Measurements from ENCODE around the gene TRIM8.

TRIM8 gene

DNA sequence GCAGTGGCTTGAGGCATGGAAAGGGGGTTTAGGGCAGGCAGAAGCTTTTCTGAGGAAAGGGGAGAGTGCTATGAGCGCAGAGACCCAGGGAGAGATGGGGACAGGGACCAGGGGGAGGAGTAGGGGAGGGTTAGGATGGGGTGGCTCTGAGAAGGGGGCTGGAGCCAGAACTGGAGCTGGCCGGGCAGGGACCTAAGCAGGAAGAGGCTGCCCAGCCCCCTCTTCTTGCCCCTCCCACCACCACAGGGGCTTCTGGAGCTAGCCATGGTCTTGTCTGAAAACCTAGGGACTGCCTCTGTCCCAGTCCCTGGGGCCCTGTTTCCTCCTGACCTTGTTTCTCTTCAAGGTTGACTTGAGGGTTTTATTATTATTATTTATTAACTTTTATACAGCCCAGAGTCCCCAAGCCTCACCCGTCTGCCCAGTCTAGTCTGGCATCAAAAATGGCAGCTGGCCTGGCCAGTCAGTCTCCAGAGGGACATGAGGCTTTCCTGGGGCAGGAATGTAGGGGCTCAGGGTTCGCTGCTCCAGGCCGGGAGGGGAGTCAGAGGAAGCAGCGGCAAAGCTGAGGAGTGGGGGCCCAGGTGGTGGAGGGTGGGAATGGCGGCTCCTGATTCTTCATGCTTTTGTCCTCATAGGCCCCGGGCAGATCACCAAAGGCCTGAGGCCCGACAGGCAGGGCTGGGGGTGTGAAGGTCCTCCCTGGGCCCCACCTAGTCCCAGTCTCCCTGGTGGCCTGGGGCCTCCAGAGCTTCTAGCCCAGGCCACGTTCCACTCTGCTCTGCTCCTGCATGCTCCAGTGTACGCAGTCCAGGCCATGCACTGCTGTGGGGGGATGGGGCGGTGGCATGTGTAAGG lies 5.7 kb downstream of the TRIM8 start:
- peak overlapping the region; percentile 95 for H3K4me3 ChIP-seq (replicated peaks; ENCODE audit: low read depth, low read length)
- TF ChIP-seq, protein P1, sequence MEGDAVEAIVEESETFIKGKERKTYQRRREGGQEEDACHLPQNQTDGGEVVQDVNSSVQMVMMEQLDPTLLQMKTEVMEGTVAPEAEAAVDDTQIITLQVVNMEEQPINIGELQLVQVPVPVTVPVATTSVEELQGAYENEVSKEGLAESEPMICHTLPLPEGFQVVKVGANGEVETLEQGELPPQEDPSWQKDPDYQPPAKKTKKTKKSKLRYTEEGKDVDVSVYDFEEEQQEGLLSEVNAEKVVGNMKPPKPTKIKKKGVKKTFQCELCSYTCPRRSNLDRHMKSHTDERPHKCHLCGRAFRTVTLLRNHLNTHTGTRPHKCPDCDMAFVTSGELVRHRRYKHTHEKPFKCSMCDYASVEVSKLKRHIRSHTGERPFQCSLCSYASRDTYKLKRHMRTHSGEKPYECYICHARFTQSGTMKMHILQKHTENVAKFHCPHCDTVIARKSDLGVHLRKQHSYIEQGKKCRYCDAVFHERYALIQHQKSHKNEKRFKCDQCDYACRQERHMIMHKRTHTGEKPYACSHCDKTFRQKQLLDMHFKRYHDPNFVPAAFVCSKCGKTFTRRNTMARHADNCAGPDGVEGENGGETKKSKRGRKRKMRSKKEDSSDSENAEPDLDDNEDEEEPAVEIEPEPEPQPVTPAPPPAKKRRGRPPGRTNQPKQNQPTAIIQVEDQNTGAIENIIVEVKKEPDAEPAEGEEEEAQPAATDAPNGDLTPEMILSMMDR (IDR thresholded peaks at IDR 0.05; ENCODE audit: low read depth, low read length, missing control alignments), result no peak
- DNase-seq (ENCODE audit: extremely low read depth, low read depth), result no peak

DNA sequence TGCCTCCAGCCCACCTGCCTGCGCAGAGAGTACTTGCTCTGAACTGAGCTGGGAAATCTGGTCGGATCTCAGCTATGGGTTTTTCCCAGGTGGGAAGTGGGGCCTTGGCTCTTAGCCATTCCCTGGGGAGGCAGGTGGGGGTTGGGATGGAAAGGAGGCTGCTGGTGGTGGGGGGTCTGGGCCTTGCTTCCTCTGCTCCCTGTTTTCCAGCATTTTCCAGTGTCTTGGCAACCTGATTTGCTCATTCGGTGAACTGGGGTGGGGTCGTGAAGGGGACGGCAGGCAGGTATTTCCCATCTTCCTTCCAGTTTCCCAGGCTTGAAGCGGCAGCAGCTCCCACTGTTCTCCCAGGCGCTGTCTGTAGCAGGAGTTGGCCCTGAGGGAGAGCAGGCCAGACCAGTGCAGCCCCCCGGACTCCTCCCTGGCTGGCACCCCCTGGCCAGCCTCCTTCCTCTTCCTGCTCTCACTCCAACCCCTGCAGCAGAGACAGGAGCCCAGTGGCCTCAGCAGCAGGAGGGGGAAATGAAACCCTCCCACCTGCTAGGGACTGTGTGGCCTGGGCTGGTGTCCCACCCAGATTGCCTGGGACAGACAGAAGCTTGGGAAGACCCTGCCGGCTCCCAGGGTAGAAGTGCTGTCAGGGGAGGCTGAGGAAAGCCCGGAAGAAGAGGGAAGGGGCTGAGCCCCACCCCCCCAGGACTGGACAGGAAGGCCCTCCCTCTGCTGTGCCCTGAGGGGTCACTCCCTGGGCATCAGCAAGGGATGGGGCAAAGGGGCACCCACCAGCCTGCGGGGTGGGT lies 6.6 kb downstream of the TRIM8 start:
- no peak for DNase-seq (ENCODE audit: extremely low read depth, low read depth)
- TF ChIP-seq, protein P1 (IDR thresholded peaks at IDR 0.05; ENCODE audit: low read depth, low read length, missing control alignments), result no peak
- H3K4me3 ChIP-seq (replicated peaks; ENCODE audit: low read depth, low read length), result no peak overlapping the region

DNA sequence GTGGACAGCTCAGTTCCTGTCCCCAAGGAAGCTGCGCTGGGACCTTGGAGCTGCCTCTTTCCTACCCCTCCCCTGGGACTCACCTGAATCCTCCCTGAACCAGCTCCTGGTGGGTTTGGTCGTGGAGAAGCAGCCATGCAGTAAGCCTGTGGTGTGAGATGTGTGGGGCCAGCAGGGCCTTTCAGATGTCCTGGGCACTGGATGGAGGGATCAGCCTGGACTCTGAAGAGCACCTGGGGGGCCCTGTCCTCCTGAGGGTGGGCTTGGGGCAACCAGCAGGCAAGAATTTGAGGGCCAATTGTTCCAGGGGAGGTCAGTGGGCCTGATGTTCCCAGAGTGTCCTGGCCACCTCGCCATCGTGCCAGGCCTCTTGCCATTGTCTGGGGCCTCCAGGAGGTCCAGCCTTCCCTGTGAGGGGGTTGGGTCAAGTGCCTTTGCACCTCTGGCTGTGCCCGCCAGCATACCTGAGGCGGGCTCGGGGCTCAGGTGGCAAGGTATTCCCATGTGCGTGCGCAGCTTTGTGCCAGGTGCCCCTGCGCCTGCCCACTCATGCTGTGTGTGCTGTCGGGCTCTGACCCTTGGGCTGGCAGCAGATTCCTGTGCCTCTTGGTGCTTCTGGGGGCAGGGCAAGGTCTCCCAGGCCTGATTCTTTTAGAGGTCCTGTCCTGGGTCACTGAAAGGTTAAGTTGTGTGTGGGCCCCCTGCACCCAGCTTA lies 7.3 kb downstream of the TRIM8 start:
- no peak overlapping the region for H3K4me3 ChIP-seq (replicated peaks; ENCODE audit: low read depth, low read length)
- no peak for DNase-seq (ENCODE audit: extremely low read depth, low read depth)
- TF ChIP-seq, protein P1 (IDR thresholded peaks at IDR 0.05; ENCODE audit: low read depth, low read length, missing control alignments), result no peak

DNA sequence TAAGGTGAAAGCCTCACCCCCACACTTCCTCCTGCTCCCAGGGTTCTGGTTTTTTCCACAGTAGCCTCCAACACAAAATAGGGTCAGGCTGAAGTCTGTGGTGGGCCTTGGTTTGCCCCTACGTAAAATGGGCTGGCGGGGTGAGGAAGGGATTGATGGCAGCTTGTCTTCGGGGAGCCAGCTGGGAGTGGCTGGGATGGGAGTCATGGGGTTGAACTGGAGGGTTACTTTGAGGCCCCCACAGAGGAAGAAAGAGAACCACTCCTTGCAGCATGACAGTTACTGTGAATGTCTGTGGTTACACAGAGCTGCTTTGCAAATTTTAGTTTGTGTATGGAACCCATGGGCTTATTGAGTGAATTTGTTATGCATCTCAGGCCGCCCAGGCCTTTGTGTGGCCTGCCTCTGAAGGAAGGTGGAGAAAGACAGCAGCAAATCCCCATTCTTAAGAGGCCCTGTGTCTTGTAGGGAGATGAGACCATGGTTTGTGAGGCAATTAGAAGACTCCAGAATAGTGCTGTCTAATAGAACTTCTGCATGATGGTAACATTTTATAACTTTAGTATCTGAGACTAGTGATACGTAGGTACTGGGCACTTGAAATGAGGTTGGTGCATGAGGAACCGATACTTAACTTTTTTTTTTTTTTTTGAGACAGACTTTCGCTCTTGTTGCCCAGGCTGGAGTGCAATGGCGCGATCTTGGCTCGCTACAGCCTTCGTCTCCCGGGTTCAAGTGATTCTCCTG lies 8.1 kb downstream of the TRIM8 start:
- DNase-seq (ENCODE audit: extremely low read depth, low read depth), result no peak
- no peak overlapping the region for H3K4me3 ChIP-seq (replicated peaks; ENCODE audit: low read depth, low read length)
- TF ChIP-seq, protein P1 (IDR thresholded peaks at IDR 0.05; ENCODE audit: low read depth, low read length, missing control alignments), result no peak

DNA sequence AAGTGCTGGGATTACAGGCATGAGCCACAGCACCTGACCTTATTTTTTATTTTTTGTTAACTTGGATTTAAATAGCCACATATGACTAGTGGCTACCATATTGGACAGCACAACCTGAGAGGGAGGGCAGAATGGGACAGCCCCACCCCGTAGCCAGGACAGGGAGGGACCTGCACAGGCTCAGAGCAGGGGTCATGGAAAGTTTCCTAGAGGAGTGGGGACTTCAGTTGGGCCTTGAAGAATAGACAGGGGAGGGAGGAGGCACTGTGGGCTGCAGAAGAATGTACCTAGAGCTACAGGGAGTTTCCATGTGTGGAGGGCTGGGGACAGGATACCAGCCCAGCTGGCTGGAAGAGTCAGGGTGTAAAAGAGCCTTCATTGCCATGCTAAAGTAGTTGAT lies 8.8 kb downstream of the TRIM8 start:
- TF ChIP-seq, protein P1 (IDR thresholded peaks at IDR 0.05; ENCODE audit: low read depth, low read length, missing control alignments), result no peak
- no peak for DNase-seq (ENCODE audit: extremely low read depth, low read depth)
- H3K4me3 ChIP-seq (replicated peaks; ENCODE audit: low read depth, low read length), result no peak overlapping the region

DNA sequence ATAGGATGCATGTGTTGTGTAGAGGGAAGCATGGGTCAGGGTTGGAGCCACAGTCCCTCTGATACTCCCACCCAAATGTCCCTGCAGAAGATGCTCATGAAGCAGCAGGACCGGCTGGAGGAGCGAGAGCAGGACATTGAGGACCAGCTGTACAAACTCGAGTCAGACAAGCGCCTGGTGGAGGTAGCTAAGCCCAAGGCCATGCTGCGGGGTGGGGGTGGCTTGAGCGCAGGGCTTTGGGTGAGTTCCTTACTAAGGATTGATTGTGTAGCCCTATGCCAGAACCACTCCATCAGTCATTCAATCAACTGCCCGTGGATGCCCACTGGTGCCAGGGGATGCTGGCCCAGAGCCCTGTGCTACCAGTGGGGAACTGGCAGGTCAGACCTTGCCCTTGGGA lies 10.3 kb downstream of the TRIM8 start:
- DNase-seq (ENCODE audit: extremely low read depth, low read depth), result no peak
- no peak overlapping the region for H3K4me3 ChIP-seq (replicated peaks; ENCODE audit: low read depth, low read length)
- TF ChIP-seq, protein P1 (IDR thresholded peaks at IDR 0.05; ENCODE audit: low read depth, low read length, missing control alignments), result no peak
